ENCODE data around the gene MAEL.

Gene MAEL

GRCh38 chr1:167011560-167012191 lies 22.6 kb downstream of the MAEL start:
- no peak overlapping the region for H3K4me3 ChIP-seq (ENCODE audit: low read depth, low read length)
- no peak overlapping the region for H3K27ac ChIP-seq (ENCODE audit: extremely low read depth, low read depth, low read length)
- H3K36me3 ChIP-seq (ENCODE audit: control insufficient read depth in 2 of 2, insufficient read depth in 1 of 2, low read length in 2 of 2), result no peaks in the 10 kb centered on the region
- H3K4me1 ChIP-seq (ENCODE audit: control insufficient read depth, insufficient read depth, low read length), result no peaks in the 10 kb centered on the region
- POLR2A ChIA-PET, result no interaction called here
- CTCF ChIA-PET, result interaction anchor here (0.7 kb wide), 1 partner anchor 17 kb away, joined by 3 read pairs; no protein-coding TSS in a partner anchor
- no peak for TF ChIP-seq ZBTB48 (tag by site-specific recombination; IDR thresholded peaks at IDR 0.05)
- TF ChIP-seq ZNF266 (tag by site-specific recombination; IDR thresholded peaks at IDR 0.05; ENCODE audit: low read depth), result no peak
- TF ChIP-seq, protein P1, sequence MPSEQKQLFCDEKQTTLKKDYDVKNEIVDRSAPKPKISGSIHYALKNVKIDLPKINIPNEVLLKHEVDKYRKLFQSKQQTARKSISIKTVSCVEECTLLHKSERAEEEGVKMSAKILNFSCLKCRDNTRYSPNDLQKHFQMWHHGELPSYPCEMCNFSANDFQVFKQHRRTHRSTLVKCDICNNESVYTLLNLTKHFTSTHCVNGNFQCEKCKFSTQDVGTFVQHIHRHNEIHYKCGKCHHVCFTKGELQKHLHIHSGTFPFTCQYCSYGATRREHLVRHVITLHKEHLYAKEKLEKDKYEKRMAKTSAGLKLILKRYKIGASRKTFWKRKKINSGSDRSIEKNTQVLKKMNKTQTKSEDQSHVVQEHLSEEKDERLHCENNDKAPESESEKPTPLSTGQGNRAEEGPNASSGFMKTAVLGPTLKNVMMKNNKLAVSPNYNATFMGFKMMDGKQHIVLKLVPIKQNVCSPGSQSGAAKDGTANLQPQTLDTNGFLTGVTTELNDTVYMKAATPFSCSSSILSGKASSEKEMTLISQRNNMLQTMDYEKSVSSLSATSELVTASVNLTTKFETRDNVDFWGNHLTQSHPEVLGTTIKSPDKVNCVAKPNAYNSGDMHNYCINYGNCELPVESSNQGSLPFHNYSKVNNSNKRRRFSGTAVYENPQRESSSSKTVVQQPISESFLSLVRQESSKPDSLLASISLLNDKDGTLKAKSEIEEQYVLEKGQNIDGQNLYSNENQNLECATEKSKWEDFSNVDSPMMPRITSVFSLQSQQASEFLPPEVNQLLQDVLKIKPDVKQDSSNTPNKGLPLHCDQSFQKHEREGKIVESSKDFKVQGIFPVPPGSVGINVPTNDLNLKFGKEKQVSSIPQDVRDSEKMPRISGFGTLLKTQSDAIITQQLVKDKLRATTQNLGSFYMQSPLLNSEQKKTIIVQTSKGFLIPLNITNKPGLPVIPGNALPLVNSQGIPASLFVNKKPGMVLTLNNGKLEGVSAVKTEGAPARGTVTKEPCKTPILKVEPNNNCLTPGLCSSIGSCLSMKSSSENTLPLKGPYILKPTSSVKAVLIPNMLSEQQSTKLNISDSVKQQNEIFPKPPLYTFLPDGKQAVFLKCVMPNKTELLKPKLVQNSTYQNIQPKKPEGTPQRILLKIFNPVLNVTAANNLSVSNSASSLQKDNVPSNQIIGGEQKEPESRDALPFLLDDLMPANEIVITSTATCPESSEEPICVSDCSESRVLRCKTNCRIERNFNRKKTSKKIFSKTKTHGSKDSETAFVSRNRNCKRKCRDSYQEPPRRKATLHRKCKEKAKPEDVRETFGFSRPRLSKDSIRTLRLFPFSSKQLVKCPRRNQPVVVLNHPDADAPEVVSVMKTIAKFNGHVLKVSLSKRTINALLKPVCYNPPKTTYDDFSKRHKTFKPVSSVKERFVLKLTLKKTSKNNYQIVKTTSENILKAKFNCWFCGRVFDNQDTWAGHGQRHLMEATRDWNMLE (tag by site-specific recombination; conservative IDR thresholded peaks at IDR 0.05; ENCODE audit: low read depth), result no peak
- TF ChIP-seq ZNF560 (tag by site-specific recombination; IDR thresholded peaks at IDR 0.05; ENCODE audit: borderline replicate concordance), result no peak
- no peak for TF ChIP-seq TCF7L2 (IDR thresholded peaks at IDR 0.05; ENCODE audit: borderline replicate concordance, low read depth, low read length)
- TF ChIP-seq, protein P2, sequence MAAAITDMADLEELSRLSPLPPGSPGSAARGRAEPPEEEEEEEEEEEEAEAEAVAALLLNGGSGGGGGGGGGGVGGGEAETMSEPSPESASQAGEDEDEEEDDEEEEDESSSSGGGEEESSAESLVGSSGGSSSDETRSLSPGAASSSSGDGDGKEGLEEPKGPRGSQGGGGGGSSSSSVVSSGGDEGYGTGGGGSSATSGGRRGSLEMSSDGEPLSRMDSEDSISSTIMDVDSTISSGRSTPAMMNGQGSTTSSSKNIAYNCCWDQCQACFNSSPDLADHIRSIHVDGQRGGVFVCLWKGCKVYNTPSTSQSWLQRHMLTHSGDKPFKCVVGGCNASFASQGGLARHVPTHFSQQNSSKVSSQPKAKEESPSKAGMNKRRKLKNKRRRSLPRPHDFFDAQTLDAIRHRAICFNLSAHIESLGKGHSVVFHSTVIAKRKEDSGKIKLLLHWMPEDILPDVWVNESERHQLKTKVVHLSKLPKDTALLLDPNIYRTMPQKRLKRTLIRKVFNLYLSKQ (tag by site-specific recombination; IDR thresholded peaks at IDR 0.05; ENCODE audit: borderline replicate concordance), result no peak
- no peak for TF ChIP-seq ZBTB21 (tag by site-specific recombination; IDR thresholded peaks at IDR 0.05)
- no peaks in the 10 kb centered on the region for H3K9me3 ChIP-seq (ENCODE audit: control insufficient read depth, insufficient read depth, low read depth, low read length)

DNA sequence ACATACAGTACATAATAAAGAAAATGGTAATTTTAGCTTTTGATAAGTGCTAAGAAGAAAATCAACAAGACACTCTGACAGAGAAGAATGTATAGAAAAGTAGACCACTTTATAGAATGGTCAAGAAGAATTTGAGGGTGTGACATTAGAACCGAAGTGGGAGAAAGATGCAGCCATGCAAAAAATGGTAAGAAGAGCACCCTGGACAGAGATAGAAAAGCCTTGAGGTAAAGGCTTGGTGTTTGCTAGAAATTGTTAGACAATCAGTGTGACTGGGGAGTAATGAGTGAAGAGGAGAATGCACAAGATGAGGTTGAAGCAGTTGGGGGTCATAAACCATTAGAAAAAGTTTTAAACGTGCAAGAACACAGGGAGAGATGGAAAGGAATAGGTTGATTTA lies 23.5 kb downstream of the MAEL start:
- no peaks in the 10 kb centered on the region for H3K4me1 ChIP-seq (ENCODE audit: control insufficient read depth, insufficient read depth, low read length)
- H3K27ac ChIP-seq (ENCODE audit: extremely low read depth, low read depth, low read length), result no peak overlapping the region
- CTCF ChIA-PET, result interaction anchor here (0.6 to 0.7 kb wide), 2 partner anchors 25 to 157 kb away, joined by 4 read pairs; no protein-coding TSS in a partner anchor
- no peaks in the 10 kb centered on the region for H3K36me3 ChIP-seq (ENCODE audit: control insufficient read depth in 2 of 2, insufficient read depth in 1 of 2, low read length in 2 of 2)
- no peak for TF ChIP-seq ZBTB48 (tag by site-specific recombination; IDR thresholded peaks at IDR 0.05)
- TF ChIP-seq, protein P3, sequence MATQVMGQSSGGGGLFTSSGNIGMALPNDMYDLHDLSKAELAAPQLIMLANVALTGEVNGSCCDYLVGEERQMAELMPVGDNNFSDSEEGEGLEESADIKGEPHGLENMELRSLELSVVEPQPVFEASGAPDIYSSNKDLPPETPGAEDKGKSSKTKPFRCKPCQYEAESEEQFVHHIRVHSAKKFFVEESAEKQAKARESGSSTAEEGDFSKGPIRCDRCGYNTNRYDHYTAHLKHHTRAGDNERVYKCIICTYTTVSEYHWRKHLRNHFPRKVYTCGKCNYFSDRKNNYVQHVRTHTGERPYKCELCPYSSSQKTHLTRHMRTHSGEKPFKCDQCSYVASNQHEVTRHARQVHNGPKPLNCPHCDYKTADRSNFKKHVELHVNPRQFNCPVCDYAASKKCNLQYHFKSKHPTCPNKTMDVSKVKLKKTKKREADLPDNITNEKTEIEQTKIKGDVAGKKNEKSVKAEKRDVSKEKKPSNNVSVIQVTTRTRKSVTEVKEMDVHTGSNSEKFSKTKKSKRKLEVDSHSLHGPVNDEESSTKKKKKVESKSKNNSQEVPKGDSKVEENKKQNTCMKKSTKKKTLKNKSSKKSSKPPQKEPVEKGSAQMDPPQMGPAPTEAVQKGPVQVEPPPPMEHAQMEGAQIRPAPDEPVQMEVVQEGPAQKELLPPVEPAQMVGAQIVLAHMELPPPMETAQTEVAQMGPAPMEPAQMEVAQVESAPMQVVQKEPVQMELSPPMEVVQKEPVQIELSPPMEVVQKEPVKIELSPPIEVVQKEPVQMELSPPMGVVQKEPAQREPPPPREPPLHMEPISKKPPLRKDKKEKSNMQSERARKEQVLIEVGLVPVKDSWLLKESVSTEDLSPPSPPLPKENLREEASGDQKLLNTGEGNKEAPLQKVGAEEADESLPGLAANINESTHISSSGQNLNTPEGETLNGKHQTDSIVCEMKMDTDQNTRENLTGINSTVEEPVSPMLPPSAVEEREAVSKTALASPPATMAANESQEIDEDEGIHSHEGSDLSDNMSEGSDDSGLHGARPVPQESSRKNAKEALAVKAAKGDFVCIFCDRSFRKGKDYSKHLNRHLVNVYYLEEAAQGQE (tag by site-specific recombination; IDR thresholded peaks at IDR 0.05), result peak; percentile 72
- no peak overlapping the region for H3K4me3 ChIP-seq (ENCODE audit: low read depth, low read length)
- no peaks in the 10 kb centered on the region for H3K9me3 ChIP-seq (ENCODE audit: control insufficient read depth, insufficient read depth, low read depth, low read length)
- POLR2A ChIA-PET, result no interaction called here

Measured in HEK293 (cell line).